Panc1 (cell line): ENCODE measurements around the gene S100A10.

Experiments used
- CTCF ChIP-seq: fragments of 450-650 bp; IDR thresholded peaks from 2 replicates; pipeline ENCODE4 v1.5.1; 2017; ENCODE audit warnings: mild to moderate bottlenecking
- POLR2AphosphoS5 ChIP-seq: IDR thresholded peaks from 2 replicates; pipeline ENCODE4 v1.6.1; 2012; ENCODE audit warnings: mild to moderate bottlenecking, low read depth, low read length, moderate library complexity
- REST ChIP-seq, 2 experiments: IDR thresholded peaks; 2 replicates each; pipeline ENCODE4 v1.6.1; 2011 to 2012; ENCODE audit warnings: low read depth in 2 of 2, control low read depth in 1 of 2, low read length in 1 of 2, mild to moderate bottlenecking in 1 of 2, moderate library complexity in 1 of 2; ENCODE audit not compliant: insufficient read depth in 1 of 2
- SIN3A ChIP-seq: IDR thresholded peaks from 2 replicates; pipeline ENCODE4 v1.6.1; 2012; ENCODE audit warnings: low read depth, mild to moderate bottlenecking, low read length, moderate library complexity, borderline replicate concordance; ENCODE audit not compliant: insufficient read depth
- TCF7L2 ChIP-seq: IDR thresholded peaks from 2 replicates; pipeline ENCODE4 v1.6.1; 2011; ENCODE audit warnings: mild to moderate bottlenecking, low read depth, low read length, inconsistent platforms

- TF ChIP-seq CTCF (no peak), POLR2AphosphoS5 (no peak), SIN3A (no peak), TCF7L2 (no peak), REST (IDR thresholded peaks at IDR 0.05; ENCODE audit: insufficient read depth in 1 of 2, low read depth in 2 of 2, low read length in 1 of 2) (no peak)
Observed at GRCh38 chr1:151985270-151985669, 8.4 kb downstream of the S100A10 start.
